Muscle of arm (tissue), 12 donors: ENCODE measurements around the gene CCDC74A. TPM values are rescaled to one million over a fixed set of nuclear protein-coding genes. Genes with fewer than 3 reads are reported as not detected.
"Not testable (repeated sequence)": the region's sequence is repeated elsewhere in the genome, so short reads cannot be mapped to it uniquely, and the experiment has no call there.

Source experiments
- DNase-seq: peaks from one replicate; pipeline ENCODE4 v3.0.0-alpha.2; 2013
- polyA plus RNA-seq, 12 donors: library from polyadenylated mRNA; unstranded; fragments of 120-200 nt; gene quantifications; one replicate each; pipeline ENCODE4 v1.2.1, GENCODE V29; 2013; ENCODE audit not compliant: insufficient read length in 12 of 12

CCDC74A gene
- polyA plus RNA-seq, 12 donors: 1.2 to 8.0 (median 2.2) TPM; not detected in 2

- no peak for DNase-seq
These were observed 25.2 kb downstream of the CCDC74A start for GRCh38 chr2:131552871-131553270.

GRCh38 chr2:131556998-131557397 is 29.3 kb downstream of the CCDC74A start:
- DNase-seq: no peak

GRCh38 chr2:131557558-131558321 is 30.1 kb downstream of the CCDC74A start:
- DNase-seq: no peak

- DNase-seq: no peak
These were observed 38.7 kb downstream of the CCDC74A start for GRCh38 chr2:131566371-131566770.

GRCh38 chr2:131567891-131568290 is 40.2 kb downstream of the CCDC74A start:
- no peak for DNase-seq

GRCh38 chr2:131568401-131568800 is 40.7 kb downstream of the CCDC74A start:
- DNase-seq: not testable (repeated sequence)

GRCh38 chr2:131572175-131572574 is 44.5 kb downstream of the CCDC74A start:
- no peak for DNase-seq

- no peak for DNase-seq
These were observed 50.1 kb downstream of the CCDC74A start for GRCh38 chr2:131577812-131578211.

- no peak for DNase-seq
These were observed 52.5 kb downstream of the CCDC74A start for GRCh38 chr2:131580187-131580586.

Other genes starting within 250 kb of the CCDC74A start
- gene RAB6D, start 163.7 kb upstream of the CCDC74A start, polyA plus RNA-seq: 1 to 10 TPM in 8 of 12 donors, under 1 TPM in 2, not detected in 2; 0.55 to 2.1 (median 1.4) TPM
- gene TUBA3D, start 51.8 kb upstream of the CCDC74A start, polyA plus RNA-seq: 1 to 10 TPM in 1 of 12 donors, under 1 TPM in 8, not detected in 3; 0.11 to 1.6 (median 0.34) TPM
- gene MZT2A, start 35.5 kb upstream of the CCDC74A start, polyA plus RNA-seq: 10 to 100 TPM in 11 of 12 donors, not detected in 1; 23.1 to 80.6 (median 32.3) TPM